ENCODE results near the gene UPK3A.

The UPK3A gene

DNA sequence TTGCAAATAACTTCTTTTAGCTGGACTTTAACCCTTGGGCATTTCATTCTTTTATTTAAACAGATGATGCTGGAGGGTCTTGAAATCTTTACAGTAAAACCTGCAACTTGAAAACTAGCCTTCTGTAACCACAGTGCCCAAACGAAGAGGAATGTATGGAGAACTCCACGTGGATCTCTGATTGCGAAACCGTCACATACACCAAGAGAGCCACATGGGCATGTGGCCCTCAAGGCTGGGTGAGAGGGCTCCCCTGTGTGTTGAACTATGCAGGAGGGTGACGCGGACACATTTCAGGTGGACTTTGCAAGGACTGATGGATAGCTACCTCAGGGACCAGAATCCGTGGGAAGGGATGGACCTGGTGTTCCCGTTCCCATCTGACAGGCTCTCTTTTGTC, 55.6 kb downstream of the UPK3A start:
- TF ChIP-seq CTCF (IDR thresholded peaks at IDR 0.05; ENCODE audit: low read length) (no peak), EZH2phosphoT487 (IDR thresholded peaks at IDR 0.05; ENCODE audit: low read length) (no peak), EZH2 (optimal IDR thresholded peaks at IDR 0.05; ENCODE audit: low read depth, low read length) (no peak)
- H3K36me3 ChIP-seq (replicated peaks; ENCODE audit: insufficient read depth, low read length): no peaks in the 10 kb centered on the region
- H3K4me2 ChIP-seq (ENCODE audit: low read depth, low read length): no peak overlapping the region
- no peaks in the 10 kb centered on the region for H3K79me2 ChIP-seq (ENCODE audit: low read length)
- no peaks in the 10 kb centered on the region for H4K20me1 ChIP-seq (ENCODE audit: insufficient read depth, low read length)
- H3K27ac ChIP-seq (ENCODE audit: low read length): no peak overlapping the region
- no peaks in the 10 kb centered on the region for H3K9me3 ChIP-seq (replicated peaks; ENCODE audit: insufficient read depth, low read length)
- no peaks in the 10 kb centered on the region for H3F3A ChIP-seq (ENCODE audit: insufficient read depth, low read length)
- H3K4me1 ChIP-seq (ENCODE audit: low read length): no peaks in the 10 kb centered on the region
- H2AFZ ChIP-seq (ENCODE audit: low read length): no peak overlapping the region
- DNase-seq: no peak
- no peak overlapping the region for H3K9ac ChIP-seq (ENCODE audit: low read length)
- no peaks in the 10 kb centered on the region for H3K9me2 ChIP-seq (replicated peaks; ENCODE audit: insufficient read depth, low read length)
- H3K4me3 ChIP-seq (ENCODE audit: low read length): no peak overlapping the region
- no peaks in the 10 kb centered on the region for H3K27me3 ChIP-seq (replicated peaks; ENCODE audit: insufficient read depth, low read length)

- DNase-seq: no peak
- Histone ChIP-seq H3K36me3 (replicated peaks; ENCODE audit: insufficient read depth, low read length) (no peaks in the 10 kb centered on the region), H3K27me3 (replicated peaks; ENCODE audit: insufficient read depth, low read length) (no peaks in the 10 kb centered on the region)
Measured at GRCh38 chr22:45341498-45341897, 56.7 kb downstream of the UPK3A start.

GRCh38 chr22:45343143-45343542, 58.4 kb downstream of the UPK3A start:
- Histone ChIP-seq H3K27ac (ENCODE audit: low read length) (no peak overlapping the region), H3K9me3 (replicated peaks; ENCODE audit: insufficient read depth, low read length) (no peaks in the 10 kb centered on the region), H3K79me2 (ENCODE audit: low read length) (no peaks in the 10 kb centered on the region), H3F3A (ENCODE audit: insufficient read depth, low read length) (no peaks in the 10 kb centered on the region), H4K20me1 (ENCODE audit: insufficient read depth, low read length) (no peaks in the 10 kb centered on the region), H3K4me3 (ENCODE audit: low read length) (no peak overlapping the region), H3K4me2 (ENCODE audit: low read depth, low read length) (no peak overlapping the region), H3K9me2 (replicated peaks; ENCODE audit: insufficient read depth, low read length) (no peaks in the 10 kb centered on the region), H3K27me3 (replicated peaks; ENCODE audit: insufficient read depth, low read length) (no peaks in the 10 kb centered on the region), H3K36me3 (replicated peaks; ENCODE audit: insufficient read depth, low read length) (no peaks in the 10 kb centered on the region), H2AFZ (ENCODE audit: low read length) (no peak overlapping the region), H3K4me1 (ENCODE audit: low read length) (no peaks in the 10 kb centered on the region), H3K9ac (ENCODE audit: low read length) (no peak overlapping the region)
- TF ChIP-seq CTCF (IDR thresholded peaks at IDR 0.05; ENCODE audit: low read length): no peak
- TF ChIP-seq EZH2 (optimal IDR thresholded peaks at IDR 0.05; ENCODE audit: low read depth, low read length): no peak
- TF ChIP-seq EZH2phosphoT487 (IDR thresholded peaks at IDR 0.05; ENCODE audit: low read length): no peak
- no peak for DNase-seq

More at GRCh38 chr22:45341498-45341897, 56.7 kb downstream of the UPK3A start:
- no peak overlapping the region for H3K27ac ChIP-seq (ENCODE audit: low read length)
- H2AFZ ChIP-seq (ENCODE audit: low read length): no peak overlapping the region
- H3K79me2 ChIP-seq (ENCODE audit: low read length): no peaks in the 10 kb centered on the region
- no peak overlapping the region for H3K9ac ChIP-seq (ENCODE audit: low read length)
- H4K20me1 ChIP-seq (ENCODE audit: insufficient read depth, low read length): no peaks in the 10 kb centered on the region
- no peaks in the 10 kb centered on the region for H3F3A ChIP-seq (ENCODE audit: insufficient read depth, low read length)
- no peak overlapping the region for H3K4me2 ChIP-seq (ENCODE audit: low read depth, low read length)
- H3K9me3 ChIP-seq (replicated peaks; ENCODE audit: insufficient read depth, low read length): no peaks in the 10 kb centered on the region
- H3K4me1 ChIP-seq (ENCODE audit: low read length): no peaks in the 10 kb centered on the region
- H3K9me2 ChIP-seq (replicated peaks; ENCODE audit: insufficient read depth, low read length): no peaks in the 10 kb centered on the region
- H3K4me3 ChIP-seq (ENCODE audit: low read length): no peak overlapping the region
- TF ChIP-seq CTCF (IDR thresholded peaks at IDR 0.05; ENCODE audit: low read length) (no peak), EZH2 (optimal IDR thresholded peaks at IDR 0.05; ENCODE audit: low read depth, low read length) (no peak), EZH2phosphoT487 (IDR thresholded peaks at IDR 0.05; ENCODE audit: low read length) (no peak)

Measured in MM.1S (cell line).